DND-41 (cell line): ENCODE data around the gene EXTL1.

Experiments used
- ATAC-seq: fragments of 200-7000 bp; cut with Tn5 transposase; 3 replicates; pipeline ENCODE4 v1.9.1; 2021; ENCODE audit warnings: low read depth; ENCODE audit not compliant: insufficient read depth
- DNase-seq: peaks from one replicate; pipeline ENCODE4 v3.0.0-alpha.2; 2020
- H2AFZ ChIP-seq: 2 replicates; pipeline ENCODE4 v1.6.0; 2012; ENCODE audit warnings: low read depth, low read length
- H3K27ac ChIP-seq: 2 replicates; pipeline ENCODE4 v1.5.1; 2012; ENCODE audit warnings: low read length, inconsistent platforms
- H3K27me3 ChIP-seq: fragments of 200-600 bp; sonication (generic); 2 replicates; pipeline ENCODE4 v1.6.0; 2012; ENCODE audit warnings: low read length, mild to moderate bottlenecking, inconsistent platforms; ENCODE audit not compliant: insufficient read depth, poor library complexity
- H3K36me3 ChIP-seq: 2 replicates; pipeline ENCODE4 v1.5.1; 2012; ENCODE audit warnings: low read length, inconsistent platforms; ENCODE audit not compliant: insufficient read depth
- H3K4me1 ChIP-seq: 2 replicates; pipeline ENCODE4 v1.5.1; 2012; ENCODE audit warnings: mild to moderate bottlenecking, low read length; ENCODE audit not compliant: insufficient read depth
- H3K4me2 ChIP-seq: 2 replicates; pipeline ENCODE4 v1.6.0; 2012; ENCODE audit warnings: mild to moderate bottlenecking, moderate library complexity, low read length, inconsistent platforms; ENCODE audit not compliant: insufficient read depth
- H3K4me3 ChIP-seq, 2 experiments: fragments of 200-600 bp in 1 of 2; shearing (Covaris generic) in 1 of 2; 2 replicates each; pipeline ENCODE4 v1.5.1; 2012 to 2016; ENCODE audit warnings: inconsistent platforms in 2 of 2, low read length in 2 of 2, mild to moderate bottlenecking in 2 of 2, low read depth in 1 of 2, moderate library complexity in 1 of 2
- H3K79me2 ChIP-seq: 2 replicates; pipeline ENCODE4 v1.6.0; 2012; ENCODE audit warnings: low read length, inconsistent platforms; ENCODE audit not compliant: insufficient read depth
- H3K9ac ChIP-seq: 2 replicates; pipeline ENCODE4 v1.6.0; 2012; ENCODE audit warnings: low read depth, mild to moderate bottlenecking, inconsistent platforms, low read length, moderate library complexity
- H3K9me3 ChIP-seq: 2 replicates; pipeline ENCODE4 v1.5.1; 2012; ENCODE audit warnings: low read length, moderate library complexity, mild to moderate bottlenecking, inconsistent platforms; ENCODE audit not compliant: insufficient read depth, severe bottlenecking
- H4K20me1 ChIP-seq: 2 replicates; pipeline ENCODE4 v1.6.0; 2012; ENCODE audit warnings: low read length; ENCODE audit not compliant: insufficient read depth
- EZH2 ChIP-seq: IDR thresholded peaks from 3 replicates; pipeline ENCODE4 v1.6.1; 2012; ENCODE audit warnings: borderline replicate concordance, low read depth, mild to moderate bottlenecking, moderate library complexity, low read length, inconsistent platforms; ENCODE audit not compliant: severe bottlenecking
- TF ChIP-seq, protein P1 (sequence below): IDR thresholded peaks from 2 replicates; pipeline ENCODE4 v1.5.1; 2012; ENCODE audit warnings: borderline replicate concordance, low read length, moderate library complexity, mild to moderate bottlenecking; ENCODE audit not compliant: poor library complexity, severe bottlenecking; ENCODE audit errors: extremely low read depth

The EXTL1 gene

DNA sequence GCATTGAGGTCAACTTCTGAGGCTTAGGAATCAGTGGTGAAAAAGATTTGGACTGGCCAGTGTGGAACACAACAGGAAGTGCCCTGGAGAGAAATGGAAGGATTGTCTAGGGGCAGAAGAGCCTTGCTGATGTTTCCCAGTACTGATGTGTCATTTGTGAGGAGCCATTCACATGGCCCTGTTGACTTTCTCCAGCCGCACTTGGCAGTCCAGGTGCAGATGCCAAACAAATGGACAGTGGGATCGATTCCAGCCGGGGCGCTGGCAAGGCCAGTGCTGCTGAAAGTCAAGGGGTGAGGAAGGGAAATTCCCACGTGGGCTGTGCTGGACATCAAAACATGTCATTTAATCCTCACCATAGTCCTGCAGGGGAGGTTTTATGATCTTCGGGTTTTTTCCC is 50.7 kb downstream of the EXTL1 start:
- Histone ChIP-seq H3K4me3 (no peak overlapping the region), H3K27me3 (peaks cover 13% of the 10 kb centered on the region), H3K27ac (no peak overlapping the region), H2AFZ (no peak overlapping the region), H3K4me2 (no peak overlapping the region), H4K20me1 (0 out of 2 replicates have a peak, but pooled peaks cover 3% of the 10 kb centered on the region), H3K79me2 (no peaks in the 10 kb centered on the region), H3K4me1 (no peaks in the 10 kb centered on the region), H3K9ac (no peak overlapping the region), H3K36me3 (no peaks in the 10 kb centered on the region), H3K9me3 (no peaks in the 10 kb centered on the region)
- DNase-seq = no peak
- ATAC-seq = no peak
- TF ChIP-seq, protein P1, sequence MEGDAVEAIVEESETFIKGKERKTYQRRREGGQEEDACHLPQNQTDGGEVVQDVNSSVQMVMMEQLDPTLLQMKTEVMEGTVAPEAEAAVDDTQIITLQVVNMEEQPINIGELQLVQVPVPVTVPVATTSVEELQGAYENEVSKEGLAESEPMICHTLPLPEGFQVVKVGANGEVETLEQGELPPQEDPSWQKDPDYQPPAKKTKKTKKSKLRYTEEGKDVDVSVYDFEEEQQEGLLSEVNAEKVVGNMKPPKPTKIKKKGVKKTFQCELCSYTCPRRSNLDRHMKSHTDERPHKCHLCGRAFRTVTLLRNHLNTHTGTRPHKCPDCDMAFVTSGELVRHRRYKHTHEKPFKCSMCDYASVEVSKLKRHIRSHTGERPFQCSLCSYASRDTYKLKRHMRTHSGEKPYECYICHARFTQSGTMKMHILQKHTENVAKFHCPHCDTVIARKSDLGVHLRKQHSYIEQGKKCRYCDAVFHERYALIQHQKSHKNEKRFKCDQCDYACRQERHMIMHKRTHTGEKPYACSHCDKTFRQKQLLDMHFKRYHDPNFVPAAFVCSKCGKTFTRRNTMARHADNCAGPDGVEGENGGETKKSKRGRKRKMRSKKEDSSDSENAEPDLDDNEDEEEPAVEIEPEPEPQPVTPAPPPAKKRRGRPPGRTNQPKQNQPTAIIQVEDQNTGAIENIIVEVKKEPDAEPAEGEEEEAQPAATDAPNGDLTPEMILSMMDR = no peak
- no peak for TF ChIP-seq EZH2

DNA sequence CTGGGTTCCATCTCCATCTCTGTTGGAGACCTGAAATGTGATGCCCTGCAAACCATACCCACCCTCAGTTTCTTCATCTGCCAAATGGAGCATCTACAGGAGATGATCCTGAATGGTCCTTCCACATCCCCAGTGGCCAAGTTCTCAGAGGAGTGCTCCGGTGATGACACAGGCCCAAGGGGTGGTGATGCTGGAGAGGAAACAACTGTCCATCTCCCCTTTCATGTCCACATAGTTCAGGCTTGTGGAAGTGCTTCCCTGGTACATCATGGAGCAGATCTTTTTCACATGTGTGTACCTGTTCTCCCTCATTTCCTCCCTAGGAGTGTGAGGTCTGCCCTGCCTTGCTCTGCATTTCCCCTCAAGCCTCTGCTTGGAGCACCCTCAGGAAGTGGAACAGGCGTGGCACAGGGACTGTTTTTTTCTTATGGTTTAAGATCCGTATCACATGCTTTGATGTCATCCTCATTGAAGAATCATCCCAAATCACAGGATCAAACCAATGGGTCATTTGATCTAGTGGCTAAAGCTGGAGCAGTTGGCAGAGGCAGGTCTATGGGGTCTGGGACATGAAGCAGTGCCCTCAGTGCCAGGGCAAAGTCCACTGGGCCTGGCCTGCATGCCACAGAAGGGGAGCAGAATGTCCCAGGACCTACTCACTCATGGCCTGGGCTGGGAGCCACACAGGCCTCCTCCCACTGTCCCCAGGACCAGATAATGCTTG is 54.0 kb downstream of the EXTL1 start:
- H3K79me2 ChIP-seq = no peaks in the 10 kb centered on the region
- H3K4me3 ChIP-seq = no peak overlapping the region
- H3K9me3 ChIP-seq = no peaks in the 10 kb centered on the region
- no peaks in the 10 kb centered on the region for H3K4me1 ChIP-seq
- no peak overlapping the region for H3K4me2 ChIP-seq
- no peak for DNase-seq
- H2AFZ ChIP-seq = no peak overlapping the region
- TF ChIP-seq, protein P1 = no peak
- TF ChIP-seq EZH2 = no peak
- no peak overlapping the region for H3K9ac ChIP-seq
- 0 out of 2 replicates have a peak, but pooled peaks cover 3% of the 10 kb centered on the region for H4K20me1 ChIP-seq
- no peak for ATAC-seq
- H3K27ac ChIP-seq = no peak overlapping the region
- H3K27me3 ChIP-seq = peaks cover 13% of the 10 kb centered on the region
- no peaks in the 10 kb centered on the region for H3K36me3 ChIP-seq

DNA sequence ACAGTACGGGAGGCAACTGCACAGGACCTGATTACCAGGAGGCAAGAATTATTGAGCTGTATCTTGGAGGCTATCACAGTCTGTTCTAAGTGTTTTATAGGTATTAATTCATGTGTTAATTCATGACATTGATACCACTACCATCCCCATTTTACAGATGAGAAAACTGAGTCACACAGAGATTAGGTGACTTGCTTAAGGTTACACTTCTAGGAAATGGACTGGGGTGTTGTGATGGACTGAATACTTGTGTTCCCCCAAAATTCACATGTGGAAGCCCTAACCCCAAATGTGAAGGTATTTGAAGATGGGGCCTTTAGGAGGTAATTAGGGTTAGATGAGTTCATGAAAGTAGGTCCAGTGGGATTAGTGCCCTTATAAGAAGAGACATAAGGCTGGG is 55.9 kb downstream of the EXTL1 start:
- Histone ChIP-seq H3K9ac (no peak overlapping the region), H3K27ac (no peak overlapping the region), H4K20me1 (0 out of 2 replicates have a peak, but pooled peaks cover 3% of the 10 kb centered on the region), H2AFZ (no peak overlapping the region), H3K79me2 (no peaks in the 10 kb centered on the region), H3K4me3 (no peak overlapping the region), H3K27me3 (peaks cover 12% of the 10 kb centered on the region), H3K4me2 (no peak overlapping the region), H3K4me1 (no peaks in the 10 kb centered on the region), H3K9me3 (no peaks in the 10 kb centered on the region), H3K36me3 (no peaks in the 10 kb centered on the region)
- DNase-seq (no peak), ATAC-seq (no peak)
- no peak for TF ChIP-seq EZH2
- TF ChIP-seq, protein P1 = no peak
